ENCODE results near the gene MRPL55. TPM values are rescaled to one million over a fixed set of nuclear protein-coding genes. Genes with fewer than 3 reads are reported as not detected.

The MRPL55 gene
- total RNA-seq, 1 experiment from 2014 or later, result 63.7 TPM

DNA sequence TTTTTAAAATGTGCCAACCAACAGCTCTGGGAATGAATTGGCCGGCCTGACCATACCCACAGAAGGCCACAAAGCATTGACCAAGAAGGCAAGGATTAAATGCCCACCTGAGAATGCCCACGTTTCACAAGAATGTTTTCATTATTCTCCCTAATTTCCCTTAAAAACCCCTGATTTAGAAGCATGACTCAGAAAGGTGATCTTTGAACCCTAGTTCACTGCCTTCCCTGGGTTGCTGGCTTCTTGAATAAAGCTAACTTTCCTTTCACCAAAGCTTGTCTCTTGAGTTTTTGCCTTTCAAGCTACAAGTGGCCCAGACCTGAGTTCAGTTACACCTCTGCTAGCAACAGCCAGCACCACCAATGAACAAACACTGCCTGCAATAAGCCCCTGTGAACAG, 14.4 kb upstream of the MRPL55 start:
- CTCF ChIA-PET, result interaction anchor here (0.5 kb wide), 1 partner anchor 348 kb away, joined by 3 read pairs; no protein-coding TSS in a partner anchor
- H3K36me3 ChIP-seq (ENCODE audit: control insufficient read depth, insufficient read depth, low read length), result no peaks in the 10 kb centered on the region
- Mint-ChIP-seq H3K27me3 (ENCODE audit: insufficient read depth, unreplicated experiment) (no peaks in the 10 kb centered on the region), H3K4me1 (ENCODE audit: low read depth, unreplicated experiment) (no peaks in the 10 kb centered on the region), H3K4me3 (ENCODE audit: unreplicated experiment) (no peak overlapping the region), H3K9me3 (ENCODE audit: unreplicated experiment) (no peaks in the 10 kb centered on the region), H3K36me3 (ENCODE audit: insufficient read depth, unreplicated experiment) (no peaks in the 10 kb centered on the region), H3K27ac (ENCODE audit: unreplicated experiment) (no peak overlapping the region)
- H3K27me3 ChIP-seq (replicated peaks; ENCODE audit: control insufficient read depth, insufficient read depth, low read length), result no peaks in the 10 kb centered on the region
- POLR2A ChIA-PET, result no interaction called here
- intact Hi-C loops (cut with micrococcal nuclease; ENCODE audit: unreplicated experiment), result no loop called here
- no peak for DNase-seq
- peaks cover 7% of the 10 kb centered on the region; the same call in 1 of the 2 replicates for H3K4me1 ChIP-seq
- no TSS peak for BruUV-seq (replicated peaks)
- TF ChIP-seq, protein P1, sequence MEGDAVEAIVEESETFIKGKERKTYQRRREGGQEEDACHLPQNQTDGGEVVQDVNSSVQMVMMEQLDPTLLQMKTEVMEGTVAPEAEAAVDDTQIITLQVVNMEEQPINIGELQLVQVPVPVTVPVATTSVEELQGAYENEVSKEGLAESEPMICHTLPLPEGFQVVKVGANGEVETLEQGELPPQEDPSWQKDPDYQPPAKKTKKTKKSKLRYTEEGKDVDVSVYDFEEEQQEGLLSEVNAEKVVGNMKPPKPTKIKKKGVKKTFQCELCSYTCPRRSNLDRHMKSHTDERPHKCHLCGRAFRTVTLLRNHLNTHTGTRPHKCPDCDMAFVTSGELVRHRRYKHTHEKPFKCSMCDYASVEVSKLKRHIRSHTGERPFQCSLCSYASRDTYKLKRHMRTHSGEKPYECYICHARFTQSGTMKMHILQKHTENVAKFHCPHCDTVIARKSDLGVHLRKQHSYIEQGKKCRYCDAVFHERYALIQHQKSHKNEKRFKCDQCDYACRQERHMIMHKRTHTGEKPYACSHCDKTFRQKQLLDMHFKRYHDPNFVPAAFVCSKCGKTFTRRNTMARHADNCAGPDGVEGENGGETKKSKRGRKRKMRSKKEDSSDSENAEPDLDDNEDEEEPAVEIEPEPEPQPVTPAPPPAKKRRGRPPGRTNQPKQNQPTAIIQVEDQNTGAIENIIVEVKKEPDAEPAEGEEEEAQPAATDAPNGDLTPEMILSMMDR (IDR thresholded peaks at IDR 0.05; ENCODE audit: insufficient read depth in 1 of 2, low read depth in 1 of 2, low read length in 1 of 2, severe bottlenecking in 1 of 2, unreplicated experiment in 1 of 2), result no peak
- H3K9me3 ChIP-seq, result no peaks in the 10 kb centered on the region
- H3K4me3 ChIP-seq (ENCODE audit: low read depth, low read length), result no peak overlapping the region

DNA sequence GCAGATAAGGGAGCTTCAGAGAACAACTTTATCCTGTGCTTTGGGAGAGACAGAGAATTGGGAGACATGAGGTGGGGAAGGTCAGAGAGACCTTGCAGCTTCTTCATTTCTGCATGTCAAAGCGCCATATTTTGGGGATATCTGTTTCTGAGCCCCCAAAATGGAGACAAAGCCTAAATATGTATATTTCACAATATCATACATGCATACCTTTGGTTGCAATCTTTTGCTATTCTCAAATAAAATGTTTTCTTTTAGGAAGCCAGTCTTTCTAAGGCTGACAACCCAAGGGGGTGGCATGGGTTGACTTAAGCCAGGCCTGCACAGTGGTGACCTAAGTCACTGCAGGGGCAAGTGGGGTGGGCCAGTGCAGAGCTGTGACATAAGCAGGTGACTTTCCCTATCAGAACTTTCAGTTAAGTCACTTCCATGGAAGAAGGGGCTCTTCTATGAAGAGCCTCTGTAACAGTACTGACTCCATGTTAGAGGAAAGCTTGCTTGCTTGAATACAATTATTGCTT, 13.9 kb upstream of the MRPL55 start:
- POLR2A ChIA-PET, result no interaction called here
- intact Hi-C loops (cut with micrococcal nuclease; ENCODE audit: unreplicated experiment), result no loop called here

DNA sequence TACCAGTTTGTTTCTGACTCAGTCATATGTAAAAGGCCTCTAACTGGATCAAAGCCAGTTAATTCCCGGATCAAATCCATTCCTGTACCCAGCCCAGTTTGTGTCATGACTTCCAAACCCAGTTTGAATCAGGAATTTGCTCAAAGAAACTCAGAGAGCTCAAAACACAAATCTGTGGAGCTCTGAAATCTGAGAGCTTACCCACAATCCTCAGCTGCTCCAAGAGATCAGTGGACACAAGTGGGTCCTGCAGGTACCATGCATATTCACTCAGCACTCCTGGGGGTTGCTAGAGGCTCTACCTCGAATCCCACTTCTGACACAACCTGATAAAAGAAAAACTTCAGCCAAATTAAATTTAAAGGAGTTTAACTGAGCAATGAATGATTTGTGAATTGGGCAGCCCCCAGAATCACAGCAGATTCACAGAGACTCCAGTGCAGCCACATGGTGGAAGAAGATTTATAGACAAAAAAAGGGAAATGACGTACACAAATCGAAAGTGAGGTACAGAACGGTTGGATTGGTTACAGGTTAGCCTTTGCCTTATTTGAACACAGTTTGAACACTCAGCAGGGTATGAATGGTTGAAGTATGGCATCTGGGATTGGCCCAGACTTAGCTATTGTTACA, 11.9 kb upstream of the MRPL55 start:
- Mint-ChIP-seq H3K27ac (ENCODE audit: unreplicated experiment) (no peak overlapping the region), H3K4me1 (ENCODE audit: low read depth, unreplicated experiment) (no peaks in the 10 kb centered on the region), H3K27me3 (ENCODE audit: insufficient read depth, unreplicated experiment) (no peaks in the 10 kb centered on the region), H3K4me3 (ENCODE audit: unreplicated experiment) (no peak overlapping the region), H3K9me3 (ENCODE audit: unreplicated experiment) (peaks cover 10% of the 10 kb centered on the region), H3K36me3 (ENCODE audit: insufficient read depth, unreplicated experiment) (peaks cover 6% of the 10 kb centered on the region)
- H3K9me3 ChIP-seq, result peaks cover 12% of the 10 kb centered on the region
- intact Hi-C loops (cut with micrococcal nuclease; ENCODE audit: unreplicated experiment), result no loop called here
- no peak overlapping the region for H3K4me3 ChIP-seq (ENCODE audit: low read depth, low read length)
- H3K27me3 ChIP-seq (replicated peaks; ENCODE audit: control insufficient read depth, insufficient read depth, low read length), result no peaks in the 10 kb centered on the region
- ChIA-PET POLR2A (interaction anchor here (0.6 kb wide), 1 partner anchor 62 kb away, joined by 5 read pairs; no protein-coding TSS in a partner anchor), CTCF (no interaction called here)
- no peaks in the 10 kb centered on the region for H3K36me3 ChIP-seq (ENCODE audit: control insufficient read depth, insufficient read depth, low read length)
- no peak for DNase-seq
- no TSS peak for BruUV-seq (replicated peaks)
- TF ChIP-seq, protein P1 (IDR thresholded peaks at IDR 0.05; ENCODE audit: insufficient read depth in 1 of 2, low read depth in 1 of 2, low read length in 1 of 2, severe bottlenecking in 1 of 2, unreplicated experiment in 1 of 2), result no peak
- peaks cover 7% of the 10 kb centered on the region; the same call in 1 of the 2 replicates for H3K4me1 ChIP-seq

More for the DNA sequence above, 13.9 kb upstream of the MRPL55 start:
- Mint-ChIP-seq H3K27ac (ENCODE audit: unreplicated experiment) (no peak overlapping the region), H3K36me3 (ENCODE audit: insufficient read depth, unreplicated experiment) (peaks cover 3% of the 10 kb centered on the region), H3K27me3 (ENCODE audit: insufficient read depth, unreplicated experiment) (no peaks in the 10 kb centered on the region), H3K4me3 (ENCODE audit: unreplicated experiment) (no peak overlapping the region), H3K9me3 (ENCODE audit: unreplicated experiment) (peaks cover 5% of the 10 kb centered on the region), H3K4me1 (ENCODE audit: low read depth, unreplicated experiment) (no peaks in the 10 kb centered on the region)
- TF ChIP-seq, protein P1 (IDR thresholded peaks at IDR 0.05; ENCODE audit: insufficient read depth in 1 of 2, low read depth in 1 of 2, low read length in 1 of 2, severe bottlenecking in 1 of 2, unreplicated experiment in 1 of 2), result no peak
- H3K36me3 ChIP-seq (ENCODE audit: control insufficient read depth, insufficient read depth, low read length), result no peaks in the 10 kb centered on the region
- DNase-seq, result no peak
- BruUV-seq (replicated peaks), result no TSS peak
- no peaks in the 10 kb centered on the region for H3K27me3 ChIP-seq (replicated peaks; ENCODE audit: control insufficient read depth, insufficient read depth, low read length)
- no peak overlapping the region for H3K4me3 ChIP-seq (ENCODE audit: low read depth, low read length)
- CTCF ChIA-PET, result no interaction called here
- peaks cover 7% of the 10 kb centered on the region; the same call in 1 of the 2 replicates for H3K4me1 ChIP-seq
- H3K9me3 ChIP-seq, result peaks cover 4% of the 10 kb centered on the region

Data from Caco-2 (cell line).